T-helper 2 cell treated with Interferon-gamma antibody and Interleukin-4, amounts not matched to agents 5 μg/mL and 100 μg/mL, for 36 hours (primary cell): Measurements from ENCODE around the gene GGT6.
A peak's percentile ranks its signal among the peaks of the same experiment; 100 is the strongest.
"Not testable (repeated sequence)": the region's sequence is repeated elsewhere in the genome, so short reads cannot be mapped to it uniquely, and the experiment has no call there.

ENCODE experiments used
- DNase-seq: peaks from one replicate; pipeline ENCODE4 v3.0.0; 2021; ENCODE audit warnings: low spot score
- H3K27ac Mint-ChIP-seq: one replicate; pipeline ENCODE4 v1.8.0; 2021; ENCODE audit warnings: mild to moderate bottlenecking, mixed read lengths
- H3K27me3 Mint-ChIP-seq: one replicate; pipeline ENCODE4 v1.8.0; 2021; ENCODE audit warnings: low read depth, mixed read lengths
- H3K36me3 Mint-ChIP-seq: one replicate; pipeline ENCODE4 v1.8.0; 2021; ENCODE audit warnings: low read depth, mixed read lengths
- H3K4me1 Mint-ChIP-seq: one replicate; pipeline ENCODE4 v1.8.0; 2021; ENCODE audit warnings: low read depth, mixed read lengths
- H3K4me3 Mint-ChIP-seq: one replicate; pipeline ENCODE4 v1.8.0; 2022; ENCODE audit warnings: mild to moderate bottlenecking, moderate library complexity, mixed read lengths
- H3K9me3 Mint-ChIP-seq: one replicate; pipeline ENCODE4 v1.8.0; 2021; ENCODE audit warnings: mixed read lengths

The GGT6 gene

DNA sequence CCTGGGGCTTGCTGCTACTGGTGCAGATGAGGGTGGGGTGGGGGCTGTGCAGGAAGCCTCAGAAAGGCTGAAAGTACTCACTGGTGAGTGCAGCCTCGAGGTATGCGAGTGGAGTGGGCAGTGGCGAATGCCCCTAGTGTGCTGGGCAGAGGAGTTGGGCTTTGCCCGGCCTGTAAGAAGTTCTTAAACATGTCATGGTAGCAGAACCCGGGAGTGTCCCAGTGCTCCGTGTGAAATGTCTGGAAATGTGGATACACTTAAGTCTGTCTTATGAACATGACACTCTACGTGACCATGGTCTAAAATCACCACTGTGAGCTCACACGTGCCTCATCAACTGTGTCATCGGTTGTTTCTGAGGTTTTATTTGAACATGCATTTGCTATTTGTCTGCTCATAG is 25.7 kb upstream of the GGT6 start:
- Mint-ChIP-seq H3K36me3 (no peaks in the 10 kb centered on the region), H3K9me3 (no peaks in the 10 kb centered on the region), H3K4me3 (no peak overlapping the region), H3K27me3 (peaks cover 45% of the 10 kb centered on the region), H3K27ac (no peak overlapping the region), H3K4me1 (peaks cover 2% of the 10 kb centered on the region)
- no peak for DNase-seq

DNA sequence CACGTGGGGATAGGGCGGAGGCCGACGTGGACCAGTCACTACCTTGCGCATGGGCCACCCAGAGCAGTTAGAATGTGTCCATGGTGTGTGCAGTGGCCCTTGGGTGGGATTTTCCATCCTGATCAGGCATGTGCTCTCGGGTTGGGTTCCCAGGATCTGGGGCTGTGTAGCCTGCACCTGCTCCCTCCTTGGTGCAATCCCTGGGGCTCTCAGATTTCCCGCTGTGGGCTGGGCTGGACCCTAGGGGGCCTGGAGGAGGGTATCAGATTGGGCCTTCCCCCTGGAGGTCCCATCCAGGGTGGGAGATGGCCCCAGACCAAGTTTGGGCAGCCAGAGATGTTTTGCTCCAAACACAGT is 25.2 kb upstream of the GGT6 start:
- Mint-ChIP-seq H3K27me3 (peaks cover 45% of the 10 kb centered on the region), H3K4me3 (no peak overlapping the region), H3K27ac (no peak overlapping the region), H3K4me1 (peaks cover 2% of the 10 kb centered on the region), H3K36me3 (no peaks in the 10 kb centered on the region), H3K9me3 (no peaks in the 10 kb centered on the region)
- DNase-seq = no peak

DNA sequence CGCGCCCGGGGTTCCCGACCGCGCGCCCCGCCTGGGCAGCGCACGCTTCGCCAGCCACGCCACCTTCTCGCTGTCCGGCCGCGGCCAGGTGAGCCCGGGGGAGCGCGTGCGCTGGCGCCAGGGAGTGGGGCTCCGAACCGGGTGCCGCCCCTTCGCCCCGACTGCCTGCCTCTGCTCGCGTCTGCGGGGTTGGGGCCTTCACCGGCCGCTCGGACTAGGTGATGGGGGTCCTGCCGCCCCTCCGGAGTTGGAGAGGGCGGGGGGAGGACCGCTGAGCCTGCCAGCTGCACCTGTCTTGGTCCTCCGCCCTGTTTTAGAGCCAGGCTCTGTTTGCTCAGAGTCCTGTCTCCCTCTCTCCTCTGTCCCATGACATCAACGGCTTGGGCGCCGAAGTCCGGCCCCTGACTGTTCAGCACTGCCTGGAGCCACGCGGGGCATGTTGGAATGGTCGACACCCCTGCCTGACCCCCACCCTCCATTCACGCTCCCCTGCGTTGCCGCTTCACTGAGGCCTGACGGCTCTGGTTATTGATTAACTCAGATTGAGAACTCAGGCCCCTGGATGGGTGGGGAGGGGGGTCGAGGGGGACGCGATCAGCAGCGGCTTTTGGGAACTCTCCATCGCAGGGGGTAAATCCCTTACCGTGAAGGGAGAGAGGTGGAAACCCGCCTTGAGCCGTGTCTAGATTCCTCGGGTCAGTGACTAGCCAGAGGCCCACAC is 24.7 kb upstream of the GGT6 start:
- no peak overlapping the region for H3K4me3 Mint-ChIP-seq
- peaks cover 2% of the 10 kb centered on the region for H3K4me1 Mint-ChIP-seq
- H3K9me3 Mint-ChIP-seq = no peaks in the 10 kb centered on the region
- peaks cover 40% of the 10 kb centered on the region for H3K27me3 Mint-ChIP-seq
- H3K36me3 Mint-ChIP-seq = no peaks in the 10 kb centered on the region
- no peak for DNase-seq
- H3K27ac Mint-ChIP-seq = no peak overlapping the region

DNA sequence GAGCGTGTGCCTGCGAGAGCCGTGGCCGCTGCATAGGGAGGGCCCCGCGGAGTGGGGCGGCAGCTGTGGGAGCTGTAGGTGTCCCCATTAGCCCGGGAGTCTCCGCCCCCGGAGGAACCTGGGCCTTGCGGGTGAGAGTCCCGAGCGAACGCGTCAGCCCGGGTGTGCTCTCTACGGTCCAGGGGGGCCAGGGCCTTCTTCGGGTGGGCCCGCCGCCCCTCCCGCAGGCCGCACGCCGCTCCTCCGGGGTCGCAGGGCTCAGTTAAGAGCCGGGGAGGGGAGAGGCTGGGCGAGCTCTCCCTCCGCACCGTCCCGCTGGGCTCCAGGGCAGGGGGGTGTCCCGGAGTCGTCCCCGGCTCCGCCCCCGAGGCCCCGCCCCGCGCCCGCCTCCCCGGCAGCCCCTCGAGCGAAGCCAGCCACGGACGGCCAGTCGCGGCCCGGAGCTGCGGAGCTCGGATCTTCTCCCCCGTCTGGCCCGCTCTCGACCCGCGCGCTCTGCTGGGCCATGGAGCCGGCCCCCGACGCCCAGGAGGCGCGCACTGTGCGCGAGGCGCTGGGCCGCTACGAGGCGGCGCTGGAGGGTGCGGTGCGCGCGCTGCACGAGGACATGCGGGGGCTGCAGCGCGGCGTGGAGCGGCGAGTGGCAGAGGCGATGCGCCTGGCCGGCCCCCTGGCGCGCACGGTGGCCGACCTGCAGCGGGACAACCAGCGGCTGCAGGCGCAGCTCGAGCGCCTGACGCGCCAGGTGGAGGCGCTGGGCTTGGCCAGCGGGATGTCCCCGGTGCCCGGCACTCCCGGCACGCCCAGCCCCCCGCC is 23.9 kb upstream of the GGT6 start, which contains the start of gene SMTNL2:
Gene SMTNL2 (plus strand): TSS at position 429 of the 816 bp plus-strand sequence. CDS start 77 bp downstream, at position 506.
- no peak for DNase-seq
- no peaks in the 10 kb centered on the region for H3K36me3 Mint-ChIP-seq
- peaks cover 2% of the 10 kb centered on the region for H3K4me1 Mint-ChIP-seq
- H3K9me3 Mint-ChIP-seq = no peaks in the 10 kb centered on the region
- peak within 1 kb of the TSS; percentile 64 for H3K4me3 Mint-ChIP-seq
- no peak within 1 kb of the TSS for H3K27ac Mint-ChIP-seq
- H3K27me3 Mint-ChIP-seq = peaks cover 40% of the 10 kb centered on the region

DNA sequence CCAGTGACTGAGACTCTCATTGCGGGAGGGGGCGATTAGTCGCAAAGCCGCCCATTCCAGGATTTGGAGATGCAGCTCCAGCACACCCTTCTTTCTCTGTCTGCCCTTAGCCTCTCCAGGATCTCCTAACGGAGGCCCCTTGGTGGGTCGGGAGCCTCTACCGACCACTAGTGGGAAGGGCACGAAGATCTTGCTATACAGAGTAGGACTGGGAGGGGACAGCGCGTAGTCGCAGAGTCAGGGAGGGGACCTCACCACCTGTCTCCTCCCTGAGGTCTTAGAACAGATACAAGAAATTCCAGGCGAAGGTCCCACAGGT is 23.4 kb upstream of the GGT6 start:
- Mint-ChIP-seq H3K36me3 (no peaks in the 10 kb centered on the region), H3K4me3 (peak overlapping the region; percentile 64), H3K27me3 (peaks cover 40% of the 10 kb centered on the region), H3K27ac (no peak overlapping the region), H3K4me1 (peaks cover 2% of the 10 kb centered on the region), H3K9me3 (no peaks in the 10 kb centered on the region)
- DNase-seq = no peak

DNA sequence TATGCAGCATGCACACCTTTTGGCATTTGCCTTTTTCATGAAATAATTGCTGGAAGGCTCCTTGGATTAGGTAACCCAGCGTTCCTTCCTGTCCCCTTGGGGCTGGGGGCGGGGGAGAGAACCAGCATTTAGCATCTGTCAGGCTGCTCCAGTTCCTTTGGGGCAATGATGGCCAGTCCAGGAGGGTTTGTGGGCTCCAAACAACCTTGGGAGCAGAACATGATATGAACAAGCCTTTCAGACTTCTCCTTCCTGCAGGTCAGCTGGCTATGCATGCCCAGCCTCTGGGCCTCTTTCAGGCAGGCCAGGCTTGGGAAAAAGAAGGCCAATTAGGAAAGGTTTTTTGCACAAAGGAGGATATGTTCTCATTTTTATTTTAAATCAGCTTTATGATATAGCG is 22.8 kb upstream of the GGT6 start:
- Mint-ChIP-seq H3K4me3 (no peak overlapping the region), H3K4me1 (peaks cover 2% of the 10 kb centered on the region), H3K9me3 (no peaks in the 10 kb centered on the region), H3K27me3 (peaks cover 40% of the 10 kb centered on the region), H3K27ac (no peak overlapping the region), H3K36me3 (no peaks in the 10 kb centered on the region)
- DNase-seq = no peak

DNA sequence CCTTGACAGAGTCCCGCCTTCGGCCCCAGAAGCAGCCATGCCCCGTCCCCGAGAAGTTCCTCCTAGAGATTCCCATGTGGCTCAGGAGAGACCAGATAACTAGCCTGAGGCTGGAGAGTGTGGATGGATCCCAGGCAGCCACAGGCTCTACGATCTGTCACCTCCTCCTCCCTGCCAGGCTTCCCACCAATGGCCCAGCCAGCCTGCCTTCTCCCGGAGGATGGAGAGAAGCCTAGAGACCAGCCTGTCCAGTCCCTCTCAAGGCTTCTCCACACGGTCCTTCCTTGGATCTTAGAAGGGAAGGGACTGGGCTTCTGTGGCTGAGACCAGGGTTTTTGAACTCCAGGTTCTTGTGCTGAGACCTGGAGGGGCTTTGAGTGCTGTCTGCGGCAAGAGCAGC is 22.3 kb upstream of the GGT6 start:
- H3K36me3 Mint-ChIP-seq = no peaks in the 10 kb centered on the region
- H3K9me3 Mint-ChIP-seq = no peaks in the 10 kb centered on the region
- peaks cover 2% of the 10 kb centered on the region for H3K4me1 Mint-ChIP-seq
- H3K4me3 Mint-ChIP-seq = no peak overlapping the region
- no peak overlapping the region for H3K27ac Mint-ChIP-seq
- peaks cover 40% of the 10 kb centered on the region for H3K27me3 Mint-ChIP-seq
- no peak for DNase-seq

DNA sequence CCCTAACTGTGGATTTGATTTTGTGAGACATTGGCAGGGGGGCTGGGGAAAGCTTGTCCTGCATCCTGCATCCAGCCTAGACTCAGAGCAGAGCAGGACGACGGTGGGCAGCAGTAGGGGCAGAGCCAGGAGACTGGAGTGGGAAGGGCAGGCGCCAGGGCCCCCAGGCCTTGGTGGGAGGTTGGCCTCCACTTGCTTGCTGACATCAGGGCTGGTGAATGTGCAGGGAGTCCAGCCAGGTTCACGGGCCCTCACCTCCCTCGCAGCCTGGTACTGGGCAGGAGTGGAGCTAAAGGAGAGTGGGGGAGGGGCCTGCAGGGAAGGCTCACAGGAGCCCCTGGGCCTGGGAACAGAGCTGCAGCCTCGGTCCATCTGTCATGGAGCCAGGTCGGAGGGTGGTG is 21.7 kb upstream of the GGT6 start:
- Mint-ChIP-seq H3K27ac (no peak overlapping the region), H3K4me1 (peaks cover 2% of the 10 kb centered on the region), H3K36me3 (no peaks in the 10 kb centered on the region), H3K9me3 (no peaks in the 10 kb centered on the region), H3K27me3 (peaks cover 40% of the 10 kb centered on the region), H3K4me3 (no peak overlapping the region)
- no peak for DNase-seq

DNA sequence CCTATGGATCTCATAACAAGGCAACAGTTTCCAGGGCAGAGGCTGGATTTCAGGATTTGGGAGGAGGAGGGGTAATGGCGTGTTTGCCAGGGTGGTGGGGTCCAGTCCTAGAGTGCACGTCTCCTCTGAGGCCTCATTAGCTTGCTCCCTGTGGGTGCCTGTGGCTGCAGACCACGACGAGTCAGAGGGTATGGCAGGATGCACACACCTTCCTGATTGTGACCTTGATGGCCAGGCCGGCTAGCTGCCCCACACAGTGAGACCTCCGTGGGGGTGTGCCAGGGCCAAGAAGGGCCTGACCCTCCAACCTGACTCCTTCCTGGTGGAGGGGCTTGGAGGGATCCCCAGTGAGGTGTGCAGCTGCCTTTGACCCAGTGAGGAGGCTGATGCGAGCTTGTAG is 19.9 kb upstream of the GGT6 start:
- no peak for DNase-seq
- peaks cover 2% of the 10 kb centered on the region for H3K4me1 Mint-ChIP-seq

DNA sequence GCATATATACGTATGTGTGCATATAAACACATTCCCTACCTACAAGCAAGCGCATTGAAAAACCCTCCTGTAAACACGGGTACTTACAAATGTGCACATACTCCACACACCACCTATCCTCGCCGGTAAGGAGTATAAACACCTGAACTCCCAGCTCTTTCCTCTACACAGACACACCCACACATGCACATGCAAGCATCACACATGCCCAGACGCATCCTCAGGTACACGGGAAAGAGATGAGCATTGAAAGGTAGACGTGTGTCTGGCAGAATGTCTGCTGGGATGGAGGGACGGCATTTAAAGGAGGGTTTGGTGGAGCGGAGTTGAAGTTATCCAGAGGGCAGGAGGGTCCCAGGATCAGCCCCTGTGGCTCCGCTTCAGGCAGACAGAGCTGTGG is 19.3 kb upstream of the GGT6 start:
- Mint-ChIP-seq H3K4me1 (peaks cover 2% of the 10 kb centered on the region), H3K4me3 (no peak overlapping the region), H3K27ac (no peak overlapping the region), H3K9me3 (no peaks in the 10 kb centered on the region), H3K36me3 (no peaks in the 10 kb centered on the region), H3K27me3 (peaks cover 24% of the 10 kb centered on the region)
- DNase-seq = no peak

More for the DNA sequence above, 19.9 kb upstream of the GGT6 start:
- Mint-ChIP-seq H3K9me3 (no peaks in the 10 kb centered on the region), H3K27me3 (peaks cover 28% of the 10 kb centered on the region), H3K27ac (no peak overlapping the region), H3K36me3 (no peaks in the 10 kb centered on the region), H3K4me3 (no peak overlapping the region)

DNA sequence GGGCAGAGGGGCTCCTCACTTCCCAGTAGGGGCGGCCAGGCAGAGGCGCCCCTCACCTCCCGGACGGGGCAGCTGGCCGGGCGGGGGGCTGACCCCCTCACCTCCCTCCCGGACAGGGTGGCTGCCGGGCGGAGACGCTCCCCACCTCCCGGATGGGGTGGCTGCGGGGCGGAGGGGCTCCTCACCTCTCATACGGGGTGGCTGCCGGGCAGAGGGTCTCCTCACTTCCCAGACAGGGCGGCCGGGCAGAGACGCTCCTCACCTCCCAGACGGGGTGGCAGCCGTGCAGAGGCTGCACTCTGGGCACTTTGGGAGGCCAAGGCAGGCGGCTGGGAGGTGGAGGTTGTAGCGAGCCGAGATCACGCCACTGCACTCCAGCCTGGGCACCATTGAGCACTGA is 18.0 kb upstream of the GGT6 start:
- not testable (repeated sequence) for H3K4me3 Mint-ChIP-seq, H3K27ac Mint-ChIP-seq, H3K9me3 Mint-ChIP-seq, H3K36me3 Mint-ChIP-seq, DNase-seq, H3K4me1 Mint-ChIP-seq
- H3K27me3 Mint-ChIP-seq = peaks cover 17% of the 10 kb centered on the region

DNA sequence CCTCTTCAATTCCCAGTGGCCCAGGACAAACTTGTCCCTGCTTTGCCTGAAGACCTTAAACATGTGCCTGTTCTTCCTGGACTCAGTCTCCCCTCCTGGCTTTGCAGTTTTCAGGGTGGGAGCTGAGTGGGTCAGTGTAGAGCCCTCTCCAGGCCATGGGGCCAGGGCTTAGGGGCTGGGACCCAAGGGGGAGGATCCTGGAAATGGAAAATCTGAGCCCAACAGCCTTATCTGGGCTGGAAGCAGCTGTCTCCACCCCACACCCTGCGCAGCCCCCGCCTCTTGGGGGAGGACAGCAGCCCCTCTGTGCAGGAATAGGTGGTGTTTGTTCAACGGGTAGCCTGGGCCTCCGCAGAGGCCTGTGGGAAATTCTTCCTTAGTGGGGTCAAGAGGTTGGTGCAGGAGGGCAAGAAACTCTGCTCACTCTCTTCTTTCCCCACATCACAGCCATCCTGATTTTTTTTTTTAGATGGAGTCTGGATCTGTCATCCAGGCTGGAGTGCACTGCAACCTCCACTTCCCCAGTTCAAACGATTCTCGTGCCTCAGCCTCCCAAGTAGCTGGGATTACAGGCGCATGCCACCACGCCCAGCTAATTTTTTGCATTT is 17.1 kb upstream of the GGT6 start:
- no peak for DNase-seq
- H3K4me3 Mint-ChIP-seq = no peak overlapping the region
- H3K36me3 Mint-ChIP-seq = no peaks in the 10 kb centered on the region
- H3K9me3 Mint-ChIP-seq = no peaks in the 10 kb centered on the region
- peaks cover 13% of the 10 kb centered on the region for H3K4me1 Mint-ChIP-seq
- no peak overlapping the region for H3K27ac Mint-ChIP-seq
- peaks cover 8% of the 10 kb centered on the region for H3K27me3 Mint-ChIP-seq

DNA sequence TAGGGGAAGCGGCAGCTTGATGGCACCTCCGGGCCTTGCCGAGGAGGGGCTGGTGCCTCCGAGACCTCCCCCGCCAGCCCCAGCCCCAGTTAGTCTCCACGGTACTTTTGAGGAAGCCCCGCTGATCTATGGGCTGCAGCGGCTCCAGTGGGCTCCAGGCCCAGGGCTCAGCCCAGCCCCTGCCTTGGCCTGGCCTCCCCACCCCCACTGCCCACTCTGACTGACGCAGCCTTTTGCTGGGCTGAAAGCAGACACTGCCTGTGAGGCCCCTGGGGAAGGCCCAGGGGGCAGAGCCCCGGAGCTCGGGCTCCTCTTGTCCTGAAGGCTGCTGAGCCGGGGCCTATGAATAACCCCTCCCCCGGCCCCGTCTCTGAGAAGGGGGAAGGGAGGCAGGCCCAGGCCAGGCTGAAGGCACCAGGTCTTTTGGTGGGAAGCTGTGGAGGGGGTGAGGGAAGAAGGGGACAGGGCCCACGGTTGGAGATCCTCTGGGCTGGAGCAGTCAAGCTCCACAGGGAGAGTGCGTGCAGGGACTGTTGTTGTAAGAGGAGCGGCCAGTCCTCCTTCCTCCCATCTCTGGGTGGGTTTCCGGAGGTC is 16.4 kb upstream of the GGT6 start:
- Mint-ChIP-seq H3K27me3 (peaks cover 7% of the 10 kb centered on the region), H3K27ac (no peak overlapping the region), H3K36me3 (no peaks in the 10 kb centered on the region), H3K4me3 (no peak overlapping the region), H3K9me3 (no peaks in the 10 kb centered on the region), H3K4me1 (peaks cover 13% of the 10 kb centered on the region)
- DNase-seq = no peak

DNA sequence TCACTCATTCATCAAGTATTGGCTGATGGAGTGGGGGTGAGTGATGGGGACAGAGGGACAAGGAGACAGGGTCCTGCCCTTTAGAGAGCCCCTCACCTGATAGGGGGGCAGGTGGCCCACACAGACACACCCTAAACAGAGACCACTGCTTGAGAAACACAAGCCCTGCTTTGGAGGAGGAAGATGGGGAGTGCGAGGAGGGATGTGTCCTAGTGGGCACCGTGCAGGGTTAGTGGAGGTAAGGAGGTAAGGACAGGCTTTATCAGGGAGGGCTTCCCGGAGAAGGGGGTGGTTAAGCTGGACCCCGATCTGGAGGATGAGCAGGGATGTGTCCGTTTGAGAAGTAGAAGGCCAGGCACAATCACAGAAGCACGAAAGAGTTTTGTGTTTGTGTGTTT is 15.8 kb upstream of the GGT6 start:
- Mint-ChIP-seq H3K36me3 (no peaks in the 10 kb centered on the region), H3K9me3 (no peaks in the 10 kb centered on the region), H3K27ac (no peak overlapping the region), H3K27me3 (peaks cover 3% of the 10 kb centered on the region), H3K4me1 (peaks cover 13% of the 10 kb centered on the region), H3K4me3 (no peak overlapping the region)
- no peak for DNase-seq
